Measurements from ENCODE around the gene MYH13. TPM values are rescaled to one million over a fixed set of nuclear protein-coding genes. Genes with fewer than 3 reads are reported as not detected.

The MYH13 gene
- total RNA-seq, 4 donors from 2014 or later: not detected

- TF ChIP-seq CTCF (IDR thresholded peaks at IDR 0.05; ENCODE audit: low read depth): no peak
These were observed 67.4 kb downstream of the MYH13 start for GRCh38 chr17:10305398-10305797.

- no peak for TF ChIP-seq CTCF (IDR thresholded peaks at IDR 0.05; ENCODE audit: low read depth)
These were observed 68.0 kb downstream of the MYH13 start for GRCh38 chr17:10304758-10305300.

GRCh38 chr17:10297691-10298090 lies 75.1 kb downstream of the MYH13 start:
- TF ChIP-seq CTCF (IDR thresholded peaks at IDR 0.05; ENCODE audit: low read depth): no peak

- TF ChIP-seq CTCF (IDR thresholded peaks at IDR 0.05; ENCODE audit: low read depth): no peak
These were observed 77.0 kb downstream of the MYH13 start for GRCh38 chr17:10295728-10296343.

- no peak for TF ChIP-seq CTCF (IDR thresholded peaks at IDR 0.05; ENCODE audit: low read depth)
These were observed 78.6 kb downstream of the MYH13 start for GRCh38 chr17:10294180-10294579.

GRCh38 chr17:10292057-10292937 lies 80.5 kb downstream of the MYH13 start:
- no peak for TF ChIP-seq CTCF (IDR thresholded peaks at IDR 0.05; ENCODE audit: low read depth)

- no peak for TF ChIP-seq CTCF (IDR thresholded peaks at IDR 0.05; ENCODE audit: low read depth)
These were observed 82.8 kb downstream of the MYH13 start for GRCh38 chr17:10290041-10290440.
